ENCODE measurements around the gene TMEM218. TPM values are rescaled to one million over a fixed set of nuclear protein-coding genes. Genes with fewer than 3 reads are reported as not detected.
"Not testable (repeated sequence)": the region's sequence is repeated elsewhere in the genome, so short reads cannot be mapped to it uniquely, and the experiment has no call there.

TMEM218 gene
- total and polyA plus RNA-seq, 4 donors: 9.9 to 34.7 (median 24.4) TPM

- peak; percentile 87 to 91 for DNase-seq
- peak; percentile 90 for ATAC-seq (ENCODE audit: low FRiP score)
- Histone ChIP-seq H3K27ac (ENCODE audit: low read depth in 1 of 2, low read length in 2 of 2) (no peak within 1 kb of the TSS), H3K4me3 (ENCODE audit: low read length in 2 of 2) (peak within 1 kb of the TSS; percentile 37 to 58), H3K36me3 (ENCODE audit: control insufficient read depth in 1 of 2, insufficient read depth in 2 of 2, low read length in 1 of 2) (no peaks in the 10 kb centered on the region), H3K4me1 (ENCODE audit: control insufficient read depth in 1 of 2, insufficient read depth in 2 of 2, low read length in 2 of 2) (no peaks in the 10 kb centered on the region), H3K9me3 (ENCODE audit: control insufficient read depth, low read length) (no peaks in the 10 kb centered on the region), H3K27me3 (ENCODE audit: control insufficient read depth in 1 of 2, insufficient read depth in 2 of 2, low read length in 1 of 2) (no peaks in the 10 kb centered on the region)
- intact Hi-C loops (cut with DNase I): no loop called here
- WGBS, 2 donors: 0 to 1% methylated on average over 33 to 46 of the region's 46 CpGs
These were observed 48.4 kb downstream of the TMEM218 start, which contains the start of gene SLC37A2 for GRCh38 chr11:125062931-125063428. Gene SLC37A2, plus strand, starts transcription at chr11:125063305. Its CDS starts 63 bp downstream, at chr11:125063368.

- DNase-seq (no peak), ATAC-seq (ENCODE audit: low FRiP score) (peak; percentile 8)
- Histone ChIP-seq H3K4me1 (ENCODE audit: control insufficient read depth in 1 of 2, insufficient read depth in 2 of 2, low read length in 2 of 2) (no peaks in the 10 kb centered on the region), H3K36me3 (ENCODE audit: control insufficient read depth in 1 of 2, insufficient read depth in 2 of 2, low read length in 1 of 2) (no peaks in the 10 kb centered on the region), H3K9me3 (ENCODE audit: control insufficient read depth, low read length) (no peaks in the 10 kb centered on the region), H3K27ac (ENCODE audit: low read depth in 1 of 2, low read length in 2 of 2) (no peak overlapping the region), H3K27me3 (ENCODE audit: control insufficient read depth in 1 of 2, insufficient read depth in 2 of 2, low read length in 1 of 2) (no peaks in the 10 kb centered on the region), H3K4me3 (ENCODE audit: low read length in 2 of 2) (peak overlapping the region; percentile 37 to 58)
- 39 to 46% methylated on average over 19 of the region's 19 CpGs for WGBS, 2 donors
- intact Hi-C loops (cut with DNase I): no loop called here
These were observed 49.1 kb downstream of the TMEM218 start for GRCh38 chr11:125062218-125062930.

GRCh38 chr11:125061281-125061680 is 50.1 kb downstream of the TMEM218 start:
- ATAC-seq (ENCODE audit: low FRiP score): no peak
- intact Hi-C loops (cut with DNase I): no loop called here
- Histone ChIP-seq H3K9me3 (ENCODE audit: control insufficient read depth, low read length) (no peaks in the 10 kb centered on the region), H3K27ac (ENCODE audit: low read depth in 1 of 2, low read length in 2 of 2) (no peak overlapping the region), H3K4me1 (ENCODE audit: control insufficient read depth in 1 of 2, insufficient read depth in 2 of 2, low read length in 2 of 2) (no peaks in the 10 kb centered on the region), H3K4me3 (ENCODE audit: low read length in 2 of 2) (no peak overlapping the region), H3K36me3 (ENCODE audit: control insufficient read depth in 1 of 2, insufficient read depth in 2 of 2, low read length in 1 of 2) (no peaks in the 10 kb centered on the region), H3K27me3 (ENCODE audit: control insufficient read depth in 1 of 2, insufficient read depth in 2 of 2, low read length in 1 of 2) (no peaks in the 10 kb centered on the region)
- 75% methylated on average over 4 of the region's 4 CpGs for WGBS, 2 donors
- DNase-seq: no peak

- intact Hi-C loops (cut with DNase I): no loop called here
- DNase-seq (no peak), ATAC-seq (ENCODE audit: low FRiP score) (no peak)
- 94 to 96% methylated on average over 5 of the region's 5 CpGs for WGBS, 2 donors
- Histone ChIP-seq H3K4me1 (ENCODE audit: control insufficient read depth in 1 of 2, insufficient read depth in 2 of 2, low read length in 2 of 2) (no peaks in the 10 kb centered on the region), H3K27me3 (ENCODE audit: control insufficient read depth in 1 of 2, insufficient read depth in 2 of 2, low read length in 1 of 2) (no peaks in the 10 kb centered on the region), H3K27ac (ENCODE audit: low read depth in 1 of 2, low read length in 2 of 2) (no peak overlapping the region), H3K36me3 (ENCODE audit: control insufficient read depth in 1 of 2, insufficient read depth in 2 of 2, low read length in 1 of 2) (no peaks in the 10 kb centered on the region), H3K9me3 (ENCODE audit: control insufficient read depth, low read length) (no peaks in the 10 kb centered on the region), H3K4me3 (ENCODE audit: low read length in 2 of 2) (no peak overlapping the region)
These were observed 53.8 kb downstream of the TMEM218 start for GRCh38 chr11:125057693-125058016.

GRCh38 chr11:125056931-125057692 is 54.3 kb downstream of the TMEM218 start:
- intact Hi-C loops (cut with DNase I): no loop called here
- DNase-seq (no peak), ATAC-seq (ENCODE audit: low FRiP score) (no peak)
- H3K36me3 ChIP-seq (ENCODE audit: control insufficient read depth in 1 of 2, insufficient read depth in 2 of 2, low read length in 1 of 2): no peaks in the 10 kb centered on the region
- no peaks in the 10 kb centered on the region for H3K9me3 ChIP-seq (ENCODE audit: control insufficient read depth, low read length)
- H3K27ac ChIP-seq (ENCODE audit: low read depth in 1 of 2, low read length in 2 of 2): no peak overlapping the region
- WGBS, 2 donors: 79 to 83% methylated on average over 5 of the region's 5 CpGs
- H3K4me1 ChIP-seq (ENCODE audit: control insufficient read depth in 1 of 2, insufficient read depth in 2 of 2, low read length in 2 of 2): no peaks in the 10 kb centered on the region
- no peaks in the 10 kb centered on the region for H3K27me3 ChIP-seq (ENCODE audit: control insufficient read depth in 1 of 2, insufficient read depth in 2 of 2, low read length in 1 of 2)
- H3K4me3 ChIP-seq (ENCODE audit: low read length in 2 of 2): no peak overlapping the region

GRCh38 chr11:125056111-125056510 is 55.3 kb downstream of the TMEM218 start:
- ATAC-seq (ENCODE audit: low FRiP score); DNase-seq; H3K4me1 ChIP-seq (ENCODE audit: control insufficient read depth in 1 of 2, insufficient read depth in 2 of 2, low read length in 2 of 2); H3K4me3 ChIP-seq (ENCODE audit: low read length in 2 of 2); H3K27me3 ChIP-seq (ENCODE audit: control insufficient read depth in 1 of 2, insufficient read depth in 2 of 2, low read length in 1 of 2); H3K27ac ChIP-seq (ENCODE audit: low read depth in 1 of 2, low read length in 2 of 2); intact Hi-C loops (cut with DNase I); H3K36me3 ChIP-seq (ENCODE audit: control insufficient read depth in 1 of 2, insufficient read depth in 2 of 2, low read length in 1 of 2); H3K9me3 ChIP-seq (ENCODE audit: control insufficient read depth, low read length): not testable (repeated sequence)
- 97 to 100% methylated on average over 2 of the region's 2 CpGs for WGBS, 2 donors

- H3K4me3 ChIP-seq (ENCODE audit: low read length in 2 of 2): no peak overlapping the region
- intact Hi-C loops (cut with DNase I): no loop called here
- DNase-seq (no peak), ATAC-seq (ENCODE audit: low FRiP score) (no peak)
- no peaks in the 10 kb centered on the region for H3K36me3 ChIP-seq (ENCODE audit: control insufficient read depth in 1 of 2, insufficient read depth in 2 of 2, low read length in 1 of 2)
- WGBS, 2 donors: 60 to 64% methylated on average over 2 of the region's 2 CpGs
- H3K27me3 ChIP-seq (ENCODE audit: control insufficient read depth in 1 of 2, insufficient read depth in 2 of 2, low read length in 1 of 2): no peaks in the 10 kb centered on the region
- no peaks in the 10 kb centered on the region for H3K9me3 ChIP-seq (ENCODE audit: control insufficient read depth, low read length)
- no peak overlapping the region for H3K27ac ChIP-seq (ENCODE audit: low read depth in 1 of 2, low read length in 2 of 2)
- H3K4me1 ChIP-seq (ENCODE audit: control insufficient read depth in 1 of 2, insufficient read depth in 2 of 2, low read length in 2 of 2): no peaks in the 10 kb centered on the region
These were observed 56.2 kb downstream of the TMEM218 start for GRCh38 chr11:125055107-125055715.

GRCh38 chr11:125053167-125053566 is 58.3 kb downstream of the TMEM218 start:
- ATAC-seq (ENCODE audit: low FRiP score) (no peak), DNase-seq (no peak)
- H3K9me3 ChIP-seq (ENCODE audit: control insufficient read depth, low read length): no peaks in the 10 kb centered on the region
- no peak overlapping the region for H3K4me3 ChIP-seq (ENCODE audit: low read length in 2 of 2)
- intact Hi-C loops (cut with DNase I): no loop called here
- H3K4me1 ChIP-seq (ENCODE audit: control insufficient read depth in 1 of 2, insufficient read depth in 2 of 2, low read length in 2 of 2): no peaks in the 10 kb centered on the region
- no peaks in the 10 kb centered on the region for H3K27me3 ChIP-seq (ENCODE audit: control insufficient read depth in 1 of 2, insufficient read depth in 2 of 2, low read length in 1 of 2)
- H3K27ac ChIP-seq (ENCODE audit: low read depth in 1 of 2, low read length in 2 of 2): no peak overlapping the region
- 45 to 63% methylated on average over 1 of the region's 1 CpG for WGBS, 2 donors
- H3K36me3 ChIP-seq (ENCODE audit: control insufficient read depth in 1 of 2, insufficient read depth in 2 of 2, low read length in 1 of 2): no peaks in the 10 kb centered on the region
